ENCODE results near the gene CRTC1.
A peak's percentile ranks its signal among the peaks of the same experiment; 100 is the strongest.

Gene CRTC1

DNA sequence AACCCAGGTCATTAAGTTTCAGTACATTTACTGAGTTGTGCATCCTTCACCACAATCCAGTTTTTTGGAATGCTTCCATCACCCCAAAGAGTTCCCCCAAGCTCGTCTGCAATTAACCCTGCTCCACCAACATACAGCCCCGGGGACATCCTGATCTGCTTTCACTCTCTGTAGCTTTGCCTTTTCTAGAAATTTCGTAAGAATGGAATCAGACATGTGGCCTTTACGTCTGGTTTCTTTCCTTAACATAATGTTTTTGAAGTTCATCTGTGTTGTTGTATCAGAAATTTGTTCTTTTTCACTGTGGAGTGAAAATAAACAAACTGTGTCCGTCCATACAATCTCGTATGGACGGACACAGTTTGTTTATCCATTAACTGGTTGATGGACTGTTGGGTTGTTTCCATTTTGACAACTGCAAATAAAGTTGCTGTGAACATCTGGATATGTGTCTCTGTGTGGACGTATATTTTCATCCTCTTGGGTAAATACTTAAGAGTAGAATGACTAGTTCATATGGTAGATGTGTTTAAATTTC is 43.7 kb upstream of the CRTC1 start:
- Histone ChIP-seq H3K4me3 (ENCODE audit: low read length in 2 of 2) (no peak overlapping the region), H3K4me1 (ENCODE audit: control insufficient read depth in 2 of 2, insufficient read depth in 1 of 2, low read depth in 1 of 2, low read length in 2 of 2) (peaks cover 9 to 20% of the 10 kb centered on the region in 2 donors), H3K36me3 (replicated peaks in 1 of 2; ENCODE audit: control insufficient read depth in 2 of 2, insufficient read depth in 2 of 2, low read length in 2 of 2) (peaks cover 0 to 8% of the 10 kb centered on the region in 2 donors), H2AFZ (ENCODE audit: low read length) (no peak overlapping the region), H2BK120ac (ENCODE audit: low read depth, low read length) (no peak overlapping the region), H3K18ac (ENCODE audit: low read length) (no peak overlapping the region), H3K79me1 (ENCODE audit: low read depth, low read length) (peaks cover 9% of the 10 kb centered on the region), H3K9me3 (replicated peaks in 1 of 2; ENCODE audit: control insufficient read depth in 2 of 2, insufficient read depth in 1 of 2, low read depth in 1 of 2, low read length in 2 of 2) (peaks cover 0 to 4% of the 10 kb centered on the region in 2 donors), H2AK5ac (ENCODE audit: low read depth, low read length) (no peak overlapping the region), H4K91ac (ENCODE audit: low read depth, low read length, poor library complexity) (no peak overlapping the region), H2BK15ac (ENCODE audit: low read length) (no peak overlapping the region), H3K27me3 (ENCODE audit: control insufficient read depth in 3 of 3, insufficient read depth in 3 of 3, low read depth in 1 of 3, low read length in 3 of 3) (no peaks in the 10 kb centered on the region), H3K4ac (ENCODE audit: low read length) (no peak overlapping the region), H3K4me2 (ENCODE audit: insufficient read depth, low read length, poor library complexity, severe bottlenecking) (no peak overlapping the region), H3K9ac (ENCODE audit: low read depth, low read length, poor library complexity) (no peak overlapping the region), H2BK12ac (ENCODE audit: low read length) (no peak overlapping the region), H3K14ac (ENCODE audit: low read length) (no peak overlapping the region), H3K27ac (replicated peaks; ENCODE audit: low read length) (no peak overlapping the region), H2BK5ac (ENCODE audit: low read length) (no peak overlapping the region), H4K8ac (ENCODE audit: low read depth, low read length) (no peak overlapping the region), H3K23ac (ENCODE audit: low read depth, low read length, poor library complexity) (no peak overlapping the region)
- WGBS, 2 donors (ENCODE audit: extremely low coverage in 2 of 2, insufficient read length in 2 of 2, insufficient replicate concordance in 1 of 2): no CpG with 5 or more reads among the region's 8 CpGs
- no peak for DNase-seq (ENCODE audit: low spot score)

DNA sequence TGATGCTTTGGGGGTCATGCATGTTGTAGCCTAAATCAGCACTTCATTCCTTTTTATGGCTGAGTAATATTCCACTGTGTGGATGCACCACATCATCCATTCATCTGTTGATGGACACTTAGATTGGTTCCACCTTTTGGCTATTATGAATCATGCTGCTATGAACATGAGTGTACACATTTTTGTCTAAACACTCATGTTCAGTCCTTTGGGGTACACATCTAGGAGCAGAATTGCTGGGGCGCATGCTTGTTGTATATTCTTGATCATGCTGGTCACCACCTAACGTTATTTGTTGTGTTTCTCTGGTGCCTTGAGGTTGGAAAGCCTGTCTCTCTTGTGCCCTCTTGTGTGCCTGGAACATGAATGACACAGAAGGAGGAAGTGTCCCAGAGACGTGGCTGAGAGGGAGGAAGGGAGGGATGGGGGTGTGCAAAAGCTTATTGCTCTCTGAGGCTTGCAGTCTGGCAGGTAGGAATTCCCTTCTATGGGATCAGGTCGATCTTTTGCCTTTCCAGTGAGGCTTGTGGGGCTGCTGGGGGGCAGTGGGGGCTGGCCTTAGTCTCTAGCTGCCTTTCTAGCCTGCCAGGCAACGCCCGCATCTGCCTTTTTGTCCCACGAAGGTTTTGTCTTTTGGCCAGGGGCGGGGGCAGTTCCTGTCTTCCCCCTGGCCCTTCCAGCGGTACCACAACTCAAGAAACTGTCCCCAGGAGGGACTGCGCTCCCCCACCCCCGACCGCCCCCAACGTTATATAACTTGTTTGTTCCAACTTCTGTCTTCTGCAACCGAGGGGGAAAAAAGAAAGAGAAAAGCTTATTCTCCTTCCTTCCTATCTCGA is 39.1 kb upstream of the CRTC1 start:
- no peak overlapping the region for H2AK5ac ChIP-seq (ENCODE audit: low read depth, low read length)
- H3K79me1 ChIP-seq (ENCODE audit: low read depth, low read length): peaks cover 3% of the 10 kb centered on the region
- WGBS, 2 donors (ENCODE audit: extremely low coverage in 2 of 2, insufficient read length in 2 of 2, insufficient replicate concordance in 1 of 2): no CpG with 5 or more reads among the region's 15 CpGs
- H3K18ac ChIP-seq (ENCODE audit: low read length): no peak overlapping the region
- no peak overlapping the region for H2BK15ac ChIP-seq (ENCODE audit: low read length)
- peaks cover 0 to 4% of the 10 kb centered on the region in 2 donors for H3K9me3 ChIP-seq (replicated peaks in 1 of 2; ENCODE audit: control insufficient read depth in 2 of 2, insufficient read depth in 1 of 2, low read depth in 1 of 2, low read length in 2 of 2)
- no peak overlapping the region for H3K27ac ChIP-seq (replicated peaks; ENCODE audit: low read length)
- no peak overlapping the region for H2BK120ac ChIP-seq (ENCODE audit: low read depth, low read length)
- peaks cover 15 to 27% of the 10 kb centered on the region in 2 donors for H3K4me1 ChIP-seq (ENCODE audit: control insufficient read depth in 2 of 2, insufficient read depth in 1 of 2, low read depth in 1 of 2, low read length in 2 of 2)
- H3K36me3 ChIP-seq (replicated peaks in 1 of 2; ENCODE audit: control insufficient read depth in 2 of 2, insufficient read depth in 2 of 2, low read length in 2 of 2): peaks cover 0 to 8% of the 10 kb centered on the region in 2 donors
- H3K4me3 ChIP-seq (ENCODE audit: low read length in 2 of 2): no peak overlapping the region
- H2BK12ac ChIP-seq (ENCODE audit: low read length): no peak overlapping the region
- no peak overlapping the region for H4K91ac ChIP-seq (ENCODE audit: low read depth, low read length, poor library complexity)
- H4K8ac ChIP-seq (ENCODE audit: low read depth, low read length): no peak overlapping the region
- no peak overlapping the region for H2AFZ ChIP-seq (ENCODE audit: low read length)
- H3K23ac ChIP-seq (ENCODE audit: low read depth, low read length, poor library complexity): no peak overlapping the region
- no peak overlapping the region for H3K4ac ChIP-seq (ENCODE audit: low read length)
- no peak overlapping the region for H2BK5ac ChIP-seq (ENCODE audit: low read length)
- no peaks in the 10 kb centered on the region for H3K27me3 ChIP-seq (ENCODE audit: control insufficient read depth in 3 of 3, insufficient read depth in 3 of 3, low read depth in 1 of 3, low read length in 3 of 3)
- no peak overlapping the region for H3K4me2 ChIP-seq (ENCODE audit: insufficient read depth, low read length, poor library complexity, severe bottlenecking)
- no peak overlapping the region for H3K14ac ChIP-seq (ENCODE audit: low read length)
- H3K9ac ChIP-seq (ENCODE audit: low read depth, low read length, poor library complexity): no peak overlapping the region
- no peak for DNase-seq (ENCODE audit: low spot score)

DNA sequence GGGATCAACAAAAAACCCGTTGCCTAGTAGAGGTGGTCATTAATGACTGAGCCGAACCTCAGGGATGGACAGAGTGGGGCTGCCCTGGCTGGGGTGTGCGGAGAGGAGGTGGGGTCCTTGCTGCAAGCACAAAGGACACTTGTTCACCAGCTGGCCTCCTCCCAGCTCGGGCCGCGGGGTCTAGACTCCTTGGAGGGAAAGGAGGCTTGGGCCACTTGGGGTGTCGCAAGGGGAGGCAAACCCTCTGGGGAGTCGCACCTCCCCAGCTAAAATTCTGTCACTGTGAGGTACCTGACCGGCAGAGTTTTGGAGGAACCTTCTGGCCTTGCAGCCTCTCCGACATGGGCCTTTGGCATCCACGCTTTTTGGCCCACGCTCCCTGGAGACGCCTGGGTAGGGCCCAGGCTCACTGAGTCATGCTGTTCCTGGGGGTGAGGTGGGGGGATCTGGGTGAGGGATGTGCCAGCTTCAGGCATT is 38.4 kb upstream of the CRTC1 start:
- Histone ChIP-seq H3K4me1 (ENCODE audit: control insufficient read depth in 2 of 2, insufficient read depth in 1 of 2, low read depth in 1 of 2, low read length in 2 of 2) (peaks cover 18 to 31% of the 10 kb centered on the region in 2 donors), H3K4ac (ENCODE audit: low read length) (no peak overlapping the region), H2BK15ac (ENCODE audit: low read length) (no peak overlapping the region), H3K79me1 (ENCODE audit: low read depth, low read length) (peaks cover 3% of the 10 kb centered on the region), H3K27ac (replicated peaks; ENCODE audit: low read length) (no peak overlapping the region), H3K14ac (ENCODE audit: low read length) (no peak overlapping the region), H4K8ac (ENCODE audit: low read depth, low read length) (no peak overlapping the region), H2AK5ac (ENCODE audit: low read depth, low read length) (no peak overlapping the region), H3K36me3 (replicated peaks in 1 of 2; ENCODE audit: control insufficient read depth in 2 of 2, insufficient read depth in 2 of 2, low read length in 2 of 2) (peaks cover 0 to 7% of the 10 kb centered on the region in 2 donors), H3K9ac (ENCODE audit: low read depth, low read length, poor library complexity) (peak overlapping the region; percentile 55), H3K4me3 (ENCODE audit: low read length in 2 of 2) (no peak overlapping the region), H4K91ac (ENCODE audit: low read depth, low read length, poor library complexity) (no peak overlapping the region), H3K27me3 (ENCODE audit: control insufficient read depth in 3 of 3, insufficient read depth in 3 of 3, low read depth in 1 of 3, low read length in 3 of 3) (no peaks in the 10 kb centered on the region), H3K23ac (ENCODE audit: low read depth, low read length, poor library complexity) (no peak overlapping the region), H2BK120ac (ENCODE audit: low read depth, low read length) (no peak overlapping the region), H2BK5ac (ENCODE audit: low read length) (no peak overlapping the region), H2BK12ac (ENCODE audit: low read length) (peak overlapping the region; percentile 34), H3K4me2 (ENCODE audit: insufficient read depth, low read length, poor library complexity, severe bottlenecking) (no peak overlapping the region), H3K9me3 (replicated peaks in 1 of 2; ENCODE audit: control insufficient read depth in 2 of 2, insufficient read depth in 1 of 2, low read depth in 1 of 2, low read length in 2 of 2) (peaks cover 0 to 4% of the 10 kb centered on the region in 2 donors), H2AFZ (ENCODE audit: low read length) (no peak overlapping the region), H3K18ac (ENCODE audit: low read length) (peak overlapping the region; percentile 19)
- no CpG with 5 or more reads among the region's 13 CpGs for WGBS, 2 donors (ENCODE audit: extremely low coverage in 2 of 2, insufficient read length in 2 of 2, insufficient replicate concordance in 1 of 2)
- no peak for DNase-seq (ENCODE audit: low spot score)
